Keratinocyte (primary cell): ENCODE results near the gene VPS11. TPM values are rescaled to one million over a fixed set of nuclear protein-coding genes. Genes with fewer than 3 reads are reported as not detected.

Experiments
- DNase-seq: peaks from one replicate; pipeline ENCODE4 v3.0.0-alpha.2; 2011; ENCODE audit warnings: low read depth, missing footprints, low spot score
- FAIRE-seq: peaks from 2 replicates; lab custom pipeline; 2011; peaks lifted over from hg19 to GRCh38; lab: Jason Lieb, UNC
- H2AFZ ChIP-seq: 2 replicates; pipeline ENCODE4 v1.6.0; 2012; ENCODE audit warnings: low read length, control low read depth, inconsistent platforms; ENCODE audit not compliant: control insufficient read depth
- H3K27ac ChIP-seq: 2 replicates; pipeline ENCODE4 v1.5.1; 2011; ENCODE audit warnings: low read length; ENCODE audit not compliant: control insufficient read depth, insufficient read depth
- H3K27me3 ChIP-seq: 3 replicates; pipeline ENCODE4 v1.6.0; 2011; ENCODE audit warnings: low read length; ENCODE audit not compliant: control insufficient read depth, insufficient read depth; ENCODE audit errors: extremely low read depth
- H3K36me3 ChIP-seq, 2 experiments: 2 replicates in 1 of 2; 3 replicates in 1 of 2; pipeline ENCODE4 v1.5.1; 2011; ENCODE audit warnings: low read length in 2 of 2, mild to moderate bottlenecking in 1 of 2; ENCODE audit not compliant: control insufficient read depth in 2 of 2, insufficient read depth in 2 of 2; ENCODE audit errors: extremely low read depth in 1 of 2
- H3K4me1 ChIP-seq: 3 replicates; pipeline ENCODE4 v1.5.1; 2011; ENCODE audit warnings: low read length; ENCODE audit not compliant: control insufficient read depth, insufficient read depth; ENCODE audit errors: extremely low read depth
- H3K4me2 ChIP-seq: 3 replicates; pipeline ENCODE4 v1.6.0; 2011; ENCODE audit warnings: low read depth, low read length; ENCODE audit not compliant: control insufficient read depth, insufficient read depth; ENCODE audit errors: extremely low read depth
- H3K4me3 ChIP-seq, 3 experiments: fragments of 200-600 bp in 1 of 3; sonication (generic) in 1 of 3; 2 replicates in 2 of 3; 3 replicates in 1 of 3; pipeline ENCODE4 v1.5.1; 2011 to 2016; ENCODE audit warnings: low read length in 3 of 3, mild to moderate bottlenecking in 3 of 3, control low read depth in 2 of 3, inconsistent platforms in 1 of 3, low read depth in 1 of 3, mixed read lengths in 1 of 3, mixed run types in 1 of 3, moderate library complexity in 1 of 3; ENCODE audit not compliant: control insufficient read depth in 2 of 3, insufficient read depth in 2 of 3; ENCODE audit errors: extremely low read depth in 1 of 3
- H3K79me2 ChIP-seq: 2 replicates; pipeline ENCODE4 v1.6.0; 2012; ENCODE audit warnings: low read length; ENCODE audit not compliant: control insufficient read depth, insufficient read depth
- H3K9ac ChIP-seq: 3 replicates; pipeline ENCODE4 v1.6.0; 2011; ENCODE audit warnings: low read length; ENCODE audit not compliant: control insufficient read depth, insufficient read depth; ENCODE audit errors: extremely low read depth
- H3K9me1 ChIP-seq: 3 replicates; pipeline ENCODE4 v1.6.0; 2011; ENCODE audit warnings: low read length; ENCODE audit not compliant: control insufficient read depth, insufficient read depth; ENCODE audit errors: extremely low read depth
- H3K9me3 ChIP-seq: 2 replicates; pipeline ENCODE4 v1.5.1; 2012; ENCODE audit warnings: low read depth, low read length; ENCODE audit not compliant: control insufficient read depth
- H4K20me1 ChIP-seq: 3 replicates; pipeline ENCODE4 v1.6.0; 2011; ENCODE audit warnings: low read length; ENCODE audit not compliant: control insufficient read depth, insufficient read depth; ENCODE audit errors: extremely low read depth
- CTCF ChIP-seq, 3 experiments: IDR thresholded peaks in 1 of 3; conservative IDR thresholded peaks in 1 of 3; optimal IDR thresholded peaks in 1 of 3; 2 replicates in 2 of 3; 3 replicates in 1 of 3; pipeline versions ENCODE3 to v1.5.1; 2011; ENCODE audit warnings: low read length in 3 of 3, mild to moderate bottlenecking in 3 of 3, moderate library complexity in 2 of 3, control low read depth in 1 of 3, inconsistent platforms in 1 of 3; ENCODE audit not compliant: insufficient read depth in 2 of 3; ENCODE audit errors: extremely low read depth in 1 of 3
- EZH2 ChIP-seq: IDR thresholded peaks from one replicate; pipeline ENCODE4 v1.6.1; 2012; ENCODE audit warnings: inconsistent platforms, mild to moderate bottlenecking, low read length, moderate library complexity
- dilution Hi-C: fragments of 300-500 bp; cut with MboI; formaldehyde crosslinking; loops from one replicate; pipeline ENCODE4 v1.7.0; 2020; ENCODE audit warnings: low sequenced_read_pairs; ENCODE audit not compliant: extremely low pct_ligation_motif_present
- polyA plus RNA-seq, 5 experiments: library from polyadenylated mRNA; depleted of rRNA in 3 of 5; stranded (reverse) in 3 of 5; stranded (forward) in 1 of 5; unstranded in 1 of 5; fragments of >200 nt; gene quantifications; 1 replicate in 1 of 5; 2 replicates in 3 of 5; 3 replicates in 1 of 5; pipeline versions ENCODE4 v1.2.1 to v1.2.3, GENCODE V29; 2011 to 2012; ENCODE audit warnings: missing spikeins in 2 of 5, low read depth in 1 of 5, low replicate concordance in 1 of 5

Gene VPS11
- polyA plus RNA-seq, 1 donor (not counting 4 experiments of a cell fraction or from before 2014, with no cell fraction given) = 12.1 TPM

GRCh38 chr11:119042927-119043326 is 24.7 kb upstream of the VPS11 start:
- no peak overlapping the region for H3K9ac ChIP-seq
- dilution Hi-C loops = no loop called here
- H3K4me1 ChIP-seq = no peaks in the 10 kb centered on the region
- H3K27me3 ChIP-seq = no peaks in the 10 kb centered on the region
- FAIRE-seq = no peak
- no peak overlapping the region for H3K27ac ChIP-seq
- H3K4me2 ChIP-seq = no peak overlapping the region
- no peaks in the 10 kb centered on the region for H4K20me1 ChIP-seq
- H2AFZ ChIP-seq = no peak overlapping the region
- TF ChIP-seq EZH2 (no peak), CTCF (optimal IDR thresholded peaks at IDR 0.05 in 1 of 3, IDR thresholded peaks at IDR 0.05 in 1 of 3, conservative IDR thresholded peaks at IDR 0.05 in 1 of 3; ENCODE audit: extremely low read depth in 1 of 3, insufficient read depth in 2 of 3, low read length in 3 of 3) (no peak)
- H3K4me3 ChIP-seq = no peak overlapping the region
- H3K79me2 ChIP-seq = no peaks in the 10 kb centered on the region
- DNase-seq = no peak
- H3K9me3 ChIP-seq = no peaks in the 10 kb centered on the region
- peaks cover 16 to 30% of the 10 kb centered on the region in 2 experiments for H3K36me3 ChIP-seq
- no peaks in the 10 kb centered on the region for H3K9me1 ChIP-seq

- Histone ChIP-seq H3K27ac (no peak overlapping the region), H3K4me1 (no peaks in the 10 kb centered on the region), H3K36me3 (peaks cover 32 to 45% of the 10 kb centered on the region in 2 experiments), H3K79me2 (no peaks in the 10 kb centered on the region), H3K9me1 (no peaks in the 10 kb centered on the region), H2AFZ (no peak overlapping the region), H3K4me2 (no peak overlapping the region), H4K20me1 (no peaks in the 10 kb centered on the region), H3K27me3 (no peaks in the 10 kb centered on the region), H3K9ac (no peak overlapping the region), H3K9me3 (no peaks in the 10 kb centered on the region), H3K4me3 (no peak overlapping the region)
- FAIRE-seq (no peak), DNase-seq (no peak)
- no peak for TF ChIP-seq EZH2
- TF ChIP-seq CTCF (optimal IDR thresholded peaks at IDR 0.05 in 1 of 3, IDR thresholded peaks at IDR 0.05 in 1 of 3, conservative IDR thresholded peaks at IDR 0.05 in 1 of 3; ENCODE audit: extremely low read depth in 1 of 3, insufficient read depth in 2 of 3, low read length in 3 of 3) = peak in 1 of 3 experiments; percentile 14
- dilution Hi-C loops = no loop called here
Observed at GRCh38 chr11:119044708-119045107, 22.9 kb upstream of the VPS11 start.
